SJCRH30 (cell line): ENCODE measurements around the gene KLC1. TPM values are rescaled to one million over a fixed set of nuclear protein-coding genes. Genes with fewer than 3 reads are reported as not detected.
"Not testable (repeated sequence)": the region's sequence is repeated elsewhere in the genome, so short reads cannot be mapped to it uniquely, and the experiment has no call there.

Experiments
- DNase-seq, 2 experiments: peaks; one replicate each; pipeline ENCODE4 v3.0.0-alpha.2; 2015 to 2020
- H3K27ac ChIP-seq: fragments of 250-450 bp; sonication (Bioruptor Pico); 2 replicates; pipeline ENCODE4 v1.5.1; 2020; ENCODE audit warnings: mild to moderate bottlenecking, moderate library complexity
- H3K27me3 ChIP-seq: fragments of 250-450 bp; sonication (Bioruptor Pico); 2 replicates; pipeline ENCODE4 v1.5.1; 2020; ENCODE audit warnings: mild to moderate bottlenecking, moderate library complexity
- H3K36me3 ChIP-seq: fragments of 250-450 bp; sonication (Bioruptor Pico); 2 replicates; pipeline ENCODE4 v1.5.1; 2020; ENCODE audit warnings: mild to moderate bottlenecking, moderate library complexity
- H3K4me1 ChIP-seq: fragments of 250-450 bp; sonication (Bioruptor Pico); 2 replicates; pipeline ENCODE4 v1.5.1; 2020; ENCODE audit warnings: mild to moderate bottlenecking, moderate library complexity
- H3K4me3 ChIP-seq: fragments of 250-450 bp; sonication (Bioruptor Pico); 2 replicates; pipeline ENCODE4 v1.5.1; 2020; ENCODE audit warnings: mild to moderate bottlenecking, moderate library complexity
- H3K9me3 ChIP-seq: fragments of 250-450 bp; sonication (Bioruptor Pico); replicated peaks from 2 replicates; pipeline ENCODE4 v1.5.1; 2020; ENCODE audit warnings: mild to moderate bottlenecking, moderate library complexity
- total RNA-seq: library from RNA; depleted of rRNA; stranded (reverse); fragments of >200 nt; shearing (Covaris generic); gene quantifications from 2 replicates; pipeline ENCODE4 v1.2.3, GENCODE V29; 2014

Gene KLC1
- total RNA-seq, 1 experiment from 2014 or later, result 175 TPM

DNA sequence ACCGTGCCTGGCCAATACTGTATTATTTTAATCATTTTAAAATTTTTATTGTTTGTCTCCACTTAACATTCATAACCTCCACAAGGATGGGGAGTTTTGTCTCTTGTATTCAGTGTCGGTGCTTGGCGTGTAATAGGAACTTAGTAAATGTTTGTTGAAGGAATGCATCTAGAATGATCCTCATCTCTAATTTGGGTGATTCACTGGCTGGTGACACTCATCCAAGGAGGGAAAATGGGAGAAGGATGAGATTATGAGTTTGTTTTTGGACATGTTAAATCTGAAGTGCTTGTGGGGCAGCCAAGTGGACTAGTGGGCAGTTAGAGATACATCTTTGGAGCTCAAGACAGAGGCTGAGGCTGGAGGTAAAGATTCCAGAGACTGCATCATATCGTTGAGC is 5.1 kb downstream of the KLC1 start:
- no peak for DNase-seq
- H3K4me1 ChIP-seq, result peaks cover 5% of the 10 kb centered on the region
- H3K36me3 ChIP-seq, result peaks cover 7% of the 10 kb centered on the region
- H3K27ac ChIP-seq, result no peak overlapping the region
- H3K9me3 ChIP-seq, result no peaks in the 10 kb centered on the region
- H3K4me3 ChIP-seq, result no peak overlapping the region
- H3K27me3 ChIP-seq, result no peaks in the 10 kb centered on the region

DNA sequence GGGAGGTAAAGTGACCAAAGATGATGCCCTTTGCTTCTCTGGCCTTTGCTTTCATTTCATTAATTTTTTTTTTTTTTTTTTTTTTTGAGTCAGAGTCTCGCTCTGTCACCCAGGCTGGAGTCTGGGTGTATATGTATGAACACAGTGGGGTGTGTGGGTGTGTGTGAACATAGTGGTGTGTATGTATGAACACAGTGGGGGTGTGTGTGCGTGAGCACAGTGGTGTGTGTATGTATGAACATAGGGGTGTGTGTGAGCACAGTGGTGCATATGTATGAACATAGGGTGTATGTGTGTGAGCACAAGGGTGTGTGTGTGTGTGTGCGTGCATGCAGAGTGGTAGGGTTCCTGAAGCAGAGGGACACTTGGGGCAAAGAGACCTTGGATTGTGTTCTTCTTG is 9.6 kb downstream of the KLC1 start:
- no peak overlapping the region for H3K27ac ChIP-seq
- no peaks in the 10 kb centered on the region for H3K4me1 ChIP-seq
- H3K4me3 ChIP-seq, result no peak overlapping the region
- H3K27me3 ChIP-seq, result no peaks in the 10 kb centered on the region
- H3K36me3 ChIP-seq, result peaks cover 10% of the 10 kb centered on the region
- DNase-seq, result no peak
- no peaks in the 10 kb centered on the region for H3K9me3 ChIP-seq

DNA sequence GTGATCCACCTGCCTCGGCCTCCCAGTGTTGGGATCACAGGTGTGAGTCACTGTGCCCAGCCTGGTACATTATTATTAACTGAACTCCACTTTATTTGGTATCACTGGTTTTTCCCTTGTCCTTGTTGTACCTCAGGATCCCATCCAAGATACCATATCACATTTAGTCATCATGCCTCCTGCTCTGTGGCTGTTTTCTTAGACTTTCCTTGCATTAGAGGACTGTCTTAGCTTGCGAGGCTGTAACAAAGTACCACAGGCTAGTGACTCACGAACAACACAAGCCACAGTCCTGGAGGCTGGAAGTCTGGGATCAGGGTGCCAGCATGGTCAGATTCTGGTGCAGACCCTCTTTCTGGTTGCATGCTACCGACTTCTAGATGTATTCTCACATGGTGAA is 12.2 kb downstream of the KLC1 start:
- H3K4me1 ChIP-seq, result no peaks in the 10 kb centered on the region
- H3K9me3 ChIP-seq, result no peaks in the 10 kb centered on the region
- DNase-seq, result no peak
- no peaks in the 10 kb centered on the region for H3K27me3 ChIP-seq
- H3K27ac ChIP-seq, result no peak overlapping the region
- H3K4me3 ChIP-seq, result no peak overlapping the region
- H3K36me3 ChIP-seq, result peaks cover 4% of the 10 kb centered on the region

DNA sequence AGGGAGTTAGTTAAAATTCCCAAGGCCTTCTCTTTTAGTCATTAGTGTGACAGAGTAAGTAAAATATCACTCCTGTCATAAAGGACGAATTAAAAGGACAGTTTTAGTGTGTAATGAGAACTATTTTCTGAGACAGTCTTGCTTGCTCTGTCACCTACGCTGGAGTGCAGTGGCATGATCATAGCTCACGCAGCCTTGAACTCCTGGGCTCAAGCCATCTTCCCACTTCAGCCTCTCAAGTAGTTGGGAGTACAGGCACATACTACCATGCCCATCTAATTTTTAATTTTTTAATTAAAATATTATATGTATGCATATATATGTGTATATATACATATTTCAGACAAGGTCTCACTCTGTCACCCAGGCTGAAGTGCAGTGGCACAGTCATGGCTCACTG is 17.2 kb downstream of the KLC1 start:
- DNase-seq, result no peak
- H3K27me3 ChIP-seq, result no peaks in the 10 kb centered on the region
- H3K4me3 ChIP-seq, result no peak overlapping the region
- H3K36me3 ChIP-seq, result peaks cover 6% of the 10 kb centered on the region; the same call in 1 of the 2 replicates
- H3K27ac ChIP-seq, result no peak overlapping the region
- H3K9me3 ChIP-seq, result no peaks in the 10 kb centered on the region
- no peaks in the 10 kb centered on the region for H3K4me1 ChIP-seq

DNA sequence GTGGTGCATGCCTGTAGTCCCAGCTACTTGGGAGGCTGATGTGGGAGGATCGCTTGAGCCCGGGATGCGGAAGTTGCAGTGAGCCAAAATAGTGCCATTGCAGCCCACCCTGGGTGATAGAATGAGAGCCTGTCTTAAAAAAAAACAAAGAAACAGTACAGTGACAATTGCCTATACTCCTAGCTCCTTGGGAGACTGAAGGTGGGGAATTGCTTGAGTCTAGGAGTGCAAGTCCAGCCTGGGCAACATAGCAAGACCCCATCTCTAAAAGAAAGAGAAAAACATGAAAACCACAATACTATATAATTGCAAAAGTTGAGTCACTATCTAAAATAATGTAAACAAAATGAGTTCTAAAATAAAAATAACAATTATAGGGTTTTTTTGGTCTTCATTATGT is 20.0 kb downstream of the KLC1 start:
- no peak overlapping the region for H3K27ac ChIP-seq
- H3K36me3 ChIP-seq, result peaks cover 3% of the 10 kb centered on the region; the same call in 1 of the 2 replicates
- no peaks in the 10 kb centered on the region for H3K27me3 ChIP-seq
- DNase-seq, result no peak
- no peaks in the 10 kb centered on the region for H3K4me1 ChIP-seq
- no peak overlapping the region for H3K4me3 ChIP-seq
- H3K9me3 ChIP-seq, result no peaks in the 10 kb centered on the region

DNA sequence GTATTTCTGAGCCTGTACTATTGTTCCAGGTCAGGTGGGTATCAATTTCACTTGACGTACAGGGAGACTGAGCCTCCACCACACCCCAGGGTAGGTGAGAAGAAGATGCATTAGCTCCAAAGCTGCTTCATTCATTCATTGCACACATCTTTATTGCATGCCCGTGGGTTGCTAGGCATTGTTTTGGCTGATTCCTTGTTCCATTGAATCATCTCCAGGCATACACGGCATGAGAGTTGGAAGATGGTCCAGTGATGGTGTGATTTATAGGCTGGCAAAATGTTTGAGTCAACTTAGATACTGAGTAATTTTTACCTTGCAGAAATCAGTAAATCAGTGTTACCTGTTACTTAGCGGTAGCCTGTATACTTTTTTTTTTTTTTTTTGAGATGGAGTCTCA is 21.2 kb downstream of the KLC1 start:
- Histone ChIP-seq H3K4me1 (no peaks in the 10 kb centered on the region), H3K27me3 (no peaks in the 10 kb centered on the region), H3K27ac (no peak overlapping the region), H3K9me3 (no peaks in the 10 kb centered on the region), H3K4me3 (no peak overlapping the region), H3K36me3 (peaks cover 10% of the 10 kb centered on the region)
- no peak for DNase-seq

DNA sequence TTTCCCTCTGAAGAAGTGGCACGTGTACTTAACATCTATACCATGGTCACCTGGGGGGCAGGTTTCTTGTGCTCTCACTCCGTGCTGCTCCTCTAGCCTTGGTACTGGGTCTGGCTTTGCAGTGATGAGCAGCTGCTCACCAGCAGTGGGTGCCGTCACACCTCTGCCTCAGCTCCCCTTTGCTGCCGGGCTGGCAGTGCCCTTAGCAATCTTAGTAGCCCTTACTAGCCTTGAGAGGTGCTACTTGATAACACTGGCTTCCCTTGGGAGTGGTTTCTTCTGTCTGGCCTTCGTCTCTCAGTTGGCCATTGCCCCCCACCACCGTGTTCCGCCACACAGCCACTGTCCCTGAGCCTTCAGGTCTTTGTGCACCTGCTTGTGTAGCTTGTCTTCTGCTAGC is 22.6 kb downstream of the KLC1 start:
- Histone ChIP-seq H3K27ac (no peak overlapping the region), H3K4me3 (no peak overlapping the region), H3K4me1 (no peaks in the 10 kb centered on the region), H3K36me3 (peaks cover 24% of the 10 kb centered on the region), H3K27me3 (no peaks in the 10 kb centered on the region), H3K9me3 (no peaks in the 10 kb centered on the region)
- DNase-seq, result no peak

DNA sequence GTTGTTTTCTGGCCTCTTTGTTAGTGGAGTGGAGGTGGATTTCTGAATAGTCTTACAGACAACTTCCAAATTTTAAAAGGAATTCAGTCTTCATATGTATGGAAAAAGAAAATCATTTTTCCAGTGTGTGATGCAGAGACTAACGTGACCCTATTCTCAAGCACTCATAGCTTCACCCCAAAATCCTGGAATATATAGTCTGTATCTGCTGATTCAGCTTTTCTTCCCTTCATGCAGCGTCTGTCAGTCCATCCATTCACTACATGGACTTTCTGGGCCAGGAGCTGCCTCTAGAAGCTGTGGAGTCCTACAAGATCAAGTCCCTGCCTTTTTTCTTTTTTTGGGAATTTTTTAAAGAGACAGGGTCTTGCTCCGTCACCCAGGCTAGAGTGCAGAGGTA is 23.8 kb downstream of the KLC1 start:
- Histone ChIP-seq H3K27ac (no peak overlapping the region), H3K4me3 (no peak overlapping the region), H3K9me3 (no peaks in the 10 kb centered on the region), H3K36me3 (peaks cover 34% of the 10 kb centered on the region), H3K4me1 (no peaks in the 10 kb centered on the region), H3K27me3 (no peaks in the 10 kb centered on the region)
- DNase-seq, result no peak

DNA sequence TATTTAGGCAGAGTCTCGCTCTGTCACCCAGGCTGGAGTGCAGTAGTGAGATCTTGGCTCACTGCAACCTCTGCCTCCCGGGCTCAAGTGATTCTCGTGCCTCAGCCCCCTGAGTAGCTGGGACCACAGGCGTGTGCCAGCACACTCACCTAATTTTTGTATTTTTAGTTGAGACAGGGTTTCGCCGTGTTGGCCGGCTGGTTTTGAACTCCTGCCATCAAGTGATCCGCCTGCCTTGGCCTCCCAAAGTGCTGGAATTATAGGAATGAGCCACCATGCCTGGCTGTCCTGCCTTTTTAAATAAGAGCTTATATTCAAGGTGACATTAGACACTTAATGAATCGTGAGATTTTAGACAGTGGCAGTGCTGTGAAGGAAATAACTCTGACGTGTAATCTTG is 24.3 kb downstream of the KLC1 start:
- not testable (repeated sequence) for H3K4me1 ChIP-seq, DNase-seq, H3K27ac ChIP-seq, H3K27me3 ChIP-seq, H3K4me3 ChIP-seq, H3K9me3 ChIP-seq
- H3K36me3 ChIP-seq, result peaks cover 37% of the 10 kb centered on the region

DNA sequence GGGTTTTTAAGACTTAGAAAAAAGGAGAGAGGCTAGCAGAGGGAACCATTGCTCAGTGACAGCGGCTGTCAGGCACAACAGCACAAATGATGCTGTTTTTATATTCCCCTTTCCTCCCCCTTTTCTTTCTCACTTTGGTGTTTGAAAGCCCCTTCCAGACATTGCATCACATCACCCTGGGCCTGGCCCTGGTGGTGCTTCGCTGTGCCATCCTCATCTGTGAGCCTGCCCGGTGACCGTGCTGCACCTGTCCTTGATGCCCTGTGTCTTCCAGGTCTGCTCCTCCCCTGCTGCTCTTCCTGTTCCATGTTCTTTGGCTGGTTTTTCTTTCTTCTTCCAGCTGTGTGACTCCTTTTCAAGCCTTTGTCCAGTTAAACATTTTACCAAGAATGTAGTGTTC is 24.8 kb downstream of the KLC1 start:
- no peaks in the 10 kb centered on the region for H3K9me3 ChIP-seq
- peaks cover 39% of the 10 kb centered on the region for H3K36me3 ChIP-seq
- no peaks in the 10 kb centered on the region for H3K27me3 ChIP-seq
- DNase-seq, result no peak
- H3K4me3 ChIP-seq, result no peak overlapping the region
- no peak overlapping the region for H3K27ac ChIP-seq
- H3K4me1 ChIP-seq, result no peaks in the 10 kb centered on the region

DNA sequence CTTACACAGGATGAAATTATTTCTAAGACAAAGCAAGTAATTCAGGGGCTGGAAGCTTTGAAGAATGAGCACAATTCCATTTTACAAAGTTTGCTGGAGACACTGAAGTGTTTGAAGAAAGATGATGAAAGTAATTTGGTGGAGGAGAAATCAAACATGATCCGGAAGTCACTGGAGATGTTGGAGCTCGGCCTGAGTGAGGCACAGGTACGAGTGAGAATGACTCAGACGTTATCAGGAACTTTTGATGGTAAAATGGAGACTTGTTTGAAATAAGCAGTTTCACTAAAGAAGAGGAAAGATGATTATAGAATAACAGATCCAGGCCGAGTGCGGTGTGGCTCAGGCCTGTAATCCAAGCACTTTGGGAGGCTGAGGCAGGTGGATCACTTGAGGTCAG is 25.6 kb downstream of the KLC1 start:
- Histone ChIP-seq H3K27ac (no peak overlapping the region), H3K4me1 (no peaks in the 10 kb centered on the region), H3K9me3 (no peaks in the 10 kb centered on the region), H3K4me3 (no peak overlapping the region), H3K27me3 (no peaks in the 10 kb centered on the region), H3K36me3 (peaks cover 47% of the 10 kb centered on the region)
- DNase-seq, result no peak

DNA sequence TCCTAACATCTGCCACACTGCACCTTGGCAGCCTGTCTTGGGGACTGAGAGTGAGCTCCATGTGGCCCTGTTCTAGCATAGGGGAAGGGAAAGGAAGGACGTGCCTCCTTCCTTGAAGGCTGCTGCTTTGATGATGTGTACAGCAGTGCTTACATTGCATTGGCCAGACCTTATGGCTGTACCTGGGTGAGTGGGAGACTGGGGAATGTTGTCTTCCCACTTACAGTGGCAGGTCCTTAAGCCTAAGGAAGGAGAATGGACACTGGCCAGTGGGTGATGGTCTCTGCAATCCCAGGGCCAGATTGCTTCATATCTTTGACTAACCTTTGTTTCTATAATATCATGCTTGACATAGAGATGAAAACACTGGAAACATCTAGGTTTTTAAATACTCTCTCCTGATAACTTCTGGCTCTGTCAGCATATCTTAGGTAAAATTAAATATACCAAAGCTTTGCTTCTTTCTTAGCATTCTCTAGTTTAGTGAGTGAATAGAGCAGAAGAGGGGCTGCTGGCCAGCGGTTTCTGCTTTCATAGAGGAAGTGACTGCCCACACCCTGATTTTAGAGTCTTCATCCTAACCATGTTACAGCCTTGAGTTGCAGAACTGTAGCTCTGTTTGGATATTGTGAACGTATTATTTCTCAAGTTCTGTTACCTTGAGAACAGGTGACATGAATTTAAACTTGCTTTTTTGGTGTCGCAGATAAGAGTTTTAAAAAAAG is 27.2 kb downstream of the KLC1 start:
- no peaks in the 10 kb centered on the region for H3K9me3 ChIP-seq
- peaks cover 56% of the 10 kb centered on the region for H3K36me3 ChIP-seq
- H3K27me3 ChIP-seq, result no peaks in the 10 kb centered on the region
- H3K4me1 ChIP-seq, result no peaks in the 10 kb centered on the region
- H3K4me3 ChIP-seq, result no peak overlapping the region
- H3K27ac ChIP-seq, result no peak overlapping the region
- no peak for DNase-seq

DNA sequence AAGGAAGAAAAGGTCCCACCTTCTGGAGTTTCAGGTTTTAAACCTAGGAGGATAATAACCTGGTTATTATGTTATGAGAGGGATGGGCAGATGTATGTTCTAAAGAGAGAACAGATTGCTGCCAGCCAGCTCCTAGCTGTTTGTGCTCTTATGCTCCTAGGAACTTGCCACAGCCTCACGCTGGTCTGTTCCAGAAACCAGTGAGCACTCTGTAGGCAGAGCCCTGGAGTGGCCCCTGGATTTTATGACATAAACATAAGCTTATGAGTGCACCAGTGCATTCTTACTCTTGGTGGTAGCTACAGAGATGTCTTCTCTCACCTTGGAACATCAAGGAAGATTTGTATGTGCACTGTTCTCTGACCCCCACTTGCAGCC is 27.7 kb downstream of the KLC1 start:
- H3K36me3 ChIP-seq, result peaks cover 56% of the 10 kb centered on the region
- H3K27ac ChIP-seq, result no peak overlapping the region

DNA sequence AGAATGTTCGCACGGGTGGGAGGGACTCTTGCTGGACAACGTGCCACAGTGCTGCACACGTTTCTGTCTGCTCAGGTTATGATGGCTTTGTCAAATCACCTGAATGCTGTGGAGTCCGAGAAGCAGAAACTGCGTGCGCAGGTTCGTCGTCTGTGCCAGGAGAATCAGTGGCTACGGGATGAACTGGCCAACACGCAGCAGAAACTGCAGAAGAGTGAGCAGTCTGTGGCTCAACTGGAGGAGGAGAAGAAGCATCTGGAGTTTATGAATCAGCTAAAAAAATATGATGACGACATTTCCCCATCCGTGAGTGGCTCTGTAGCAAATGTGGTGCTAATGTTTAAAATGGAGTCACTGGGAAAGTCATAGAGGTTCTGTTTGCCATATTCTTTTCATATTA is 28.5 kb downstream of the KLC1 start:
- Histone ChIP-seq H3K4me1 (no peaks in the 10 kb centered on the region), H3K27me3 (no peaks in the 10 kb centered on the region), H3K9me3 (no peaks in the 10 kb centered on the region), H3K27ac (no peak overlapping the region), H3K36me3 (peaks cover 58% of the 10 kb centered on the region), H3K4me3 (no peak overlapping the region)
- no peak for DNase-seq

More for the DNA sequence above, 27.7 kb downstream of the KLC1 start:
- no peaks in the 10 kb centered on the region for H3K9me3 ChIP-seq
- no peak overlapping the region for H3K4me3 ChIP-seq
- H3K27me3 ChIP-seq, result no peaks in the 10 kb centered on the region
- H3K4me1 ChIP-seq, result no peaks in the 10 kb centered on the region
- no peak for DNase-seq

DNA sequence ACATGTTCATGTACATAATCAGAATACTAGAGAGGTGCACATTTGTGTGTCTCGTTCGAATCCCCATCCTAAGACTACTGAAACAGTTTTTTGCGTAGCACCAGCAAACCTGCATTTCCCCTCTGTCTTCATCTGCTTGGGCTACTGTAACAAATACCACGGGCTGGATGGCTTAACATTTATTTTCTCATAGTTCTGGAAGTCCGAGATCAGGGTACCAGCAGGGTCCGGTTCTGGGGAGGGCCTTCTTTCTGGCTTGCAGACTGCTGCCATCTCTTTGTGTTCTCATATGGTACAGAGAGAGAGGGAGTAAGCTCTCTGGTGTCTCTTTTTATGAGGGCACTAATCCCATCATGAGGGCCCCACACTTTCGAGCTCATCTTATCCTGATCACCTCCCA is 30.6 kb downstream of the KLC1 start:
- DNase-seq, result no peak
- Histone ChIP-seq H3K36me3 (peaks cover 62% of the 10 kb centered on the region), H3K4me3 (no peak overlapping the region), H3K4me1 (no peaks in the 10 kb centered on the region), H3K27me3 (no peaks in the 10 kb centered on the region), H3K27ac (no peak overlapping the region), H3K9me3 (no peaks in the 10 kb centered on the region)

DNA sequence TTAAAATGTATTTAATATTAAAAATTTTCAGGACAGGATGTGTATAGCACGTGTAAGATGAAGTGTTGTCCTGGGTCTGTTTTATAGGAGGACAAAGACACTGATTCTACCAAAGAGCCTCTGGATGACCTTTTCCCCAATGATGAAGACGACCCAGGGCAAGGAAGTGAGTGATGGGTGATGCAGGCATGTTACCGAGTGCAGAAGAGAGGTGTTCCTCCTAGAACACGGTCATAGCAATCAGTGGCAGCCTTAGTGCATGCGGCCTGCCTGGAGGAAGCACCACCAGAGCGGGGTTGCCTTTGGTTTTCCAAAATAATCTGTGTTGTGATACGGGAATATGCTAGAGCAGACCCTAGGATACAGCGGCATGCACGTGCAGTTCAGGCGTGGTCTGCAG is 33.0 kb downstream of the KLC1 start:
- Histone ChIP-seq H3K27ac (no peak overlapping the region), H3K36me3 (peaks cover 40% of the 10 kb centered on the region), H3K4me3 (no peak overlapping the region), H3K27me3 (no peaks in the 10 kb centered on the region), H3K9me3 (no peaks in the 10 kb centered on the region), H3K4me1 (no peaks in the 10 kb centered on the region)
- DNase-seq, result no peak
